Measurements from ENCODE around the gene ARL6IP5.

ARL6IP5 gene

DNA sequence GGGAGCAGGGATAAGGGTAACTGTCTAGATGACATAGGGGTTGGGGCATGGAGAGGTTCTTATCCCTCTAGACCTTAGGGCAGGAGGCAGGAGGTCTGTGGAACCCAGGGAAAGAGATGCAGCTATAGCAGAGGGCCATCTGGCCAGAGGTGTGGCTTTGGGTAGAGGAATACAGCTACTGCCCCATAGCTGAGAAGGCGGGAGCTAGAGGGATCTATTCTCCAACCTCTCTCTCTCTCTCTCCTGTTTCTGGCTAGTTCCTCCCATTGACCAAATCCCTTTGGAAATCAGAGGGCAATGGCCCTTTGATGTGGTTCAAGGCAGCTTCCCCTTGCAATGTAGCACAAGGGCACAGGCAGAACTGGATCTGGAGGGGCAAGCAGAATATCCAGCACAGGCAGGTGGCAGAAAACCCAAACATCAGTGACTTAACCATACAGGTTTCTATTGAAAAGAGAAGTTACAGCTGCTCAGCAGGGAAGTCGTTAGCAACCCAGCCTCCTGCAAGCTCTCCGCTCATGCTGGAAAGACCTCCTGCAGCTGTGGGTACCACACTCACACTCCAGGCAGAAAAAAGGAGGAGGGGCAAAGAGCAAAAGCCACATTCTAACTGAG, 60.0 kb downstream of the ARL6IP5 start:
- Mint-ChIP-seq H3K4me1 (ENCODE audit: low read depth) (no peaks in the 10 kb centered on the region), H3K36me3 (no peaks in the 10 kb centered on the region), H3K27me3 (peaks cover 2% of the 10 kb centered on the region), H3K27ac (no peak overlapping the region), H3K4me3 (no peak overlapping the region), H3K9me3 (ENCODE audit: low read depth) (no peaks in the 10 kb centered on the region)

DNA sequence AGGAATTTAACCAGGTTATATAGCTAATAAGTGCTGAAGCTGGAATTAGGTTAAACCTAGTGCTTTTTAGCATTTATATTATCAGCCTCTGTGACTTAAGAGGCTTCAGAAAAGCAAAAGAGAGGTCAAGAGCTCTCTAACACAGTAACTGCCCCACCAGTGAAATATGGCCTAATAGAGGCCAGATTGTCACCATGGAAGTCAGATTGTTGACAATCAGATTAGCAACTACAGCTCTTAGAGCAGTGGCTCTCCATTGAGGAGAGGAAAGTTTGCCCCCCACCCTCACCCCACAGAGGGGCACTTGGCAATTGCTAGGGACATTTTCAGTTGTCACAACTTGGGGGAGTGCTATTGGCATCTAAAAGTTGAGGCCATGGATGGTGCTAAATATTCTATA, 61.0 kb downstream of the ARL6IP5 start:
- Mint-ChIP-seq H3K4me1 (ENCODE audit: low read depth) (no peaks in the 10 kb centered on the region), H3K27ac (no peak overlapping the region), H3K9me3 (ENCODE audit: low read depth) (no peaks in the 10 kb centered on the region), H3K4me3 (no peak overlapping the region), H3K36me3 (no peaks in the 10 kb centered on the region), H3K27me3 (no peaks in the 10 kb centered on the region)

DNA sequence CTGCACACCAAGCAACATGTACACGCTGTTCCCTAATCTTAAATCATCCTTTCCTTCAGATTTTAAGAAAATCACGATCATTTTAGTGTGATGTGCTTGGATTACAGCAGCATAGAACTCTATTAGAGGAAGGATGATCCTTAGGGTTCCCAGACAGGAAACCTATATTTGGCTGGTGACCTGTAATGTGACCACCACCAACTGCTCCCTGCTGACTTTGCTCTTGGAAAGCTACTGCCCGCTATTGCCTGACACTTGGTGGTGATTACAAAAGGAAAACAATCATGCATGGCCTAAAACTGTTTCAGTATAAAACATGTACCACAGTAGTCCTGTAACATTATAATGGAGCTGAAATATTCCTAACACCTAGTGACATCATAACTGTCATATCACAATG, 64.8 kb downstream of the ARL6IP5 start:
- H3K36me3 Mint-ChIP-seq, result no peaks in the 10 kb centered on the region
- no peaks in the 10 kb centered on the region for H3K9me3 Mint-ChIP-seq (ENCODE audit: low read depth)
- no peak overlapping the region for H3K4me3 Mint-ChIP-seq
- no peaks in the 10 kb centered on the region for H3K4me1 Mint-ChIP-seq (ENCODE audit: low read depth)
- H3K27ac Mint-ChIP-seq, result no peak overlapping the region
- H3K27me3 Mint-ChIP-seq, result no peaks in the 10 kb centered on the region

Data from activated naive CD8-positive, alpha-beta T cell (primary cell).